H1 (cell line): ENCODE data around the gene TLNRD1. TPM values are rescaled to one million over a fixed set of nuclear protein-coding genes. Genes with fewer than 3 reads are reported as not detected.

Experiments used
- CTCF ChIA-PET: fragments of 300-600 bp; sonication (Branson Sonifier 250); formaldehyde crosslinking; loops from one replicate; lab custom pipeline; 2021; ENCODE audit not compliant: partially characterized antibody; lab: Charles Lee
- POLR2A ChIA-PET: fragments of 300-600 bp; sonication (Branson Sonifier 250); formaldehyde crosslinking; loops from one replicate; lab custom pipeline; 2021; ENCODE audit warnings: inconsistent platforms; ENCODE audit not compliant: partially characterized antibody; lab: Charles Lee
- DNase-seq, 2 experiments: peaks; one replicate each; pipeline versions ENCODE4 v3.0.0 to v3.0.0-alpha.2; 2010 to 2022; ENCODE audit warnings: low spot score in 2 of 2, low read depth in 1 of 2, mixed read lengths in 1 of 2
- FAIRE-seq: peaks from 2 replicates; lab custom pipeline; 2011; peaks lifted over from hg19 to GRCh38; lab: Jason Lieb, UNC
- H2AFZ ChIP-seq: 2 replicates; pipeline ENCODE4 v1.8.1; 2012; ENCODE audit warnings: low read length, inconsistent platforms
- H2AK5ac ChIP-seq: 2 replicates; pipeline ENCODE4 v1.6.1; 2013; ENCODE audit warnings: low read depth, low read length
- H2BK120ac ChIP-seq: replicated peaks from 2 replicates; pipeline ENCODE3; 2013; ENCODE audit warnings: low read depth, low read length, inconsistent platforms
- H2BK12ac ChIP-seq: 2 replicates; pipeline ENCODE4 v1.6.1; 2013; ENCODE audit warnings: low read depth, low read length
- H2BK15ac ChIP-seq: 2 replicates; pipeline ENCODE4 v1.6.1; 2013; ENCODE audit warnings: low read length
- H2BK20ac ChIP-seq: 2 replicates; pipeline ENCODE4 v1.6.1; 2013; ENCODE audit warnings: low read length
- H2BK5ac ChIP-seq: 2 replicates; pipeline ENCODE4 v1.6.1; 2013; ENCODE audit warnings: low read depth, low read length
- H3K14ac ChIP-seq: 2 replicates; pipeline ENCODE4 v1.6.1; 2013; ENCODE audit warnings: inconsistent platforms; ENCODE audit not compliant: insufficient read length
- H3K18ac ChIP-seq: 2 replicates; pipeline ENCODE4 v1.6.1; 2013; ENCODE audit warnings: low read length; ENCODE audit errors: extremely low read depth
- H3K23ac ChIP-seq: 2 replicates; pipeline ENCODE4 v1.6.1; 2013; ENCODE audit warnings: inconsistent platforms; ENCODE audit not compliant: insufficient read length
- H3K23me2 ChIP-seq: 2 replicates; pipeline ENCODE4 v1.6.1; 2013; ENCODE audit warnings: low read depth, low read length
- H3K27ac ChIP-seq: 2 replicates; pipeline ENCODE4 v1.6.1; 2011; ENCODE audit warnings: low read depth, low read length, inconsistent platforms
- H3K27me3 ChIP-seq, 4 experiments: replicated peaks in 1 of 4; 1 replicate in 1 of 4; 2 replicates in 3 of 4; pipeline versions ENCODE4 v1.6.1 to v1.8.1; 2011 to 2013; ENCODE audit warnings: low read length in 3 of 4, mild to moderate bottlenecking in 3 of 4, inconsistent platforms in 2 of 4, mixed read lengths in 2 of 4, moderate library complexity in 1 of 4; ENCODE audit not compliant: control insufficient read depth in 3 of 4, insufficient read depth in 3 of 4; ENCODE audit errors: extremely low read depth in 1 of 4
- H3K36me3 ChIP-seq, 4 experiments: 2 replicates each; pipeline versions ENCODE4 v1.6.1 to v1.8.1; 2011 to 2013; ENCODE audit warnings: mild to moderate bottlenecking in 4 of 4, low read length in 3 of 4, moderate library complexity in 2 of 4, control low read depth in 1 of 4, inconsistent platforms in 1 of 4; ENCODE audit not compliant: insufficient read depth in 4 of 4, control insufficient read depth in 2 of 4
- H3K4ac ChIP-seq: replicated peaks from 2 replicates; pipeline ENCODE3; 2013; ENCODE audit warnings: low read length, low read depth, mixed read lengths, inconsistent platforms; ENCODE audit not compliant: insufficient read length
- H3K4me1 ChIP-seq, 4 experiments: replicated peaks in 1 of 4; 1 replicate in 1 of 4; 2 replicates in 3 of 4; pipeline versions ENCODE4 v1.6.1 to v1.8.1; 2011 to 2013; ENCODE audit warnings: low read length in 3 of 4, inconsistent platforms in 2 of 4, mixed read lengths in 1 of 4; ENCODE audit not compliant: insufficient read depth in 4 of 4, control insufficient read depth in 3 of 4
- H3K4me2 ChIP-seq, 2 experiments: 2 replicates each; pipeline versions ENCODE4 v1.6.1 to v1.8.1; 2011 to 2013; ENCODE audit warnings: low read depth in 2 of 2, low read length in 2 of 2, control low read depth in 1 of 2, inconsistent platforms in 1 of 2, mild to moderate bottlenecking in 1 of 2; ENCODE audit not compliant: insufficient read depth in 1 of 2
- H3K4me3 ChIP-seq, 4 experiments: fragments of 200-600, 300-600 bp in 1 of 4; sonication (generic), shearing (Covaris generic), sonication (Bioruptor Twin) in 1 of 4; 2 replicates each; pipeline versions ENCODE4 v1.5.1 to v1.8.1; 2011 to 2016; ENCODE audit warnings: low read length in 4 of 4, low read depth in 3 of 4, control low read depth in 2 of 4, inconsistent platforms in 2 of 4, mild to moderate bottlenecking in 2 of 4, mixed read lengths in 1 of 4, moderate library complexity in 1 of 4; ENCODE audit not compliant: insufficient read depth in 2 of 4; ENCODE audit errors: extremely low read depth in 1 of 4
- H3K56ac ChIP-seq: replicated peaks from 2 replicates; pipeline ENCODE3; 2013; ENCODE audit warnings: low read depth, mild to moderate bottlenecking, mixed read lengths, low read length, inconsistent platforms; ENCODE audit not compliant: insufficient read length
- H3K79me1 ChIP-seq: 2 replicates; pipeline ENCODE4 v1.6.1; 2013; ENCODE audit warnings: low read depth, low read length, control low read depth
- H3K79me2 ChIP-seq, 2 experiments: 2 replicates each; pipeline versions ENCODE4 v1.6.1 to v1.8.1; 2012 to 2013; ENCODE audit warnings: low read length in 2 of 2, mild to moderate bottlenecking in 2 of 2, inconsistent platforms in 1 of 2; ENCODE audit not compliant: insufficient read depth in 2 of 2, control insufficient read depth in 1 of 2
- H3K9ac ChIP-seq, 4 experiments: replicated peaks in 1 of 4; 1 replicate in 1 of 4; 2 replicates in 3 of 4; pipeline versions ENCODE4 v1.6.1 to v1.8.1; 2011 to 2013; ENCODE audit warnings: low read depth in 3 of 4, low read length in 3 of 4, control low read depth in 2 of 4, mild to moderate bottlenecking in 2 of 4, moderate library complexity in 2 of 4, inconsistent platforms in 1 of 4; ENCODE audit errors: extremely low read depth in 1 of 4
- H3K9me3 ChIP-seq, 2 experiments: 2 replicates each; pipeline versions ENCODE4 v1.6.1 to v1.8.1; 2012 to 2013; ENCODE audit warnings: mild to moderate bottlenecking in 2 of 2, moderate library complexity in 2 of 2, control low read depth in 1 of 2, inconsistent platforms in 1 of 2, low read depth in 1 of 2, low read length in 1 of 2, mixed read lengths in 1 of 2; ENCODE audit not compliant: insufficient read depth in 2 of 2
- H4K20me1 ChIP-seq, 2 experiments: replicated peaks in 1 of 2; 2 replicates each; pipeline versions ENCODE3 to v1.8.1; 2011 to 2013; ENCODE audit warnings: inconsistent platforms in 2 of 2, low read length in 2 of 2, mild to moderate bottlenecking in 1 of 2; ENCODE audit not compliant: insufficient read depth in 2 of 2, control insufficient read depth in 1 of 2
- H4K5ac ChIP-seq: 2 replicates; pipeline ENCODE4 v1.6.1; 2013; ENCODE audit warnings: low read length, low read depth, mixed read lengths, inconsistent platforms; ENCODE audit not compliant: insufficient read length
- H4K8ac ChIP-seq: 2 replicates; pipeline ENCODE4 v1.8.0; 2013; ENCODE audit warnings: mild to moderate bottlenecking, moderate library complexity, low read length, inconsistent platforms; ENCODE audit not compliant: insufficient read depth; ENCODE audit errors: extremely low read depth
- H4K91ac ChIP-seq: replicated peaks from 2 replicates; pipeline ENCODE3; 2013; ENCODE audit warnings: low read length, mixed read lengths, inconsistent platforms; ENCODE audit not compliant: insufficient read length
- CHD2 ChIP-seq: IDR thresholded peaks from 2 replicates; pipeline ENCODE4 v1.6.1; 2012; ENCODE audit warnings: low read length, improper control_type of control experiment
- CREB1 ChIP-seq: IDR thresholded peaks from 2 replicates; pipeline ENCODE4 v1.6.1; 2012; ENCODE audit warnings: inconsistent platforms
- E2F6 ChIP-seq: IDR thresholded peaks from 2 replicates; pipeline ENCODE4 v1.6.1; 2012; ENCODE audit warnings: inconsistent platforms
- MAX ChIP-seq: IDR thresholded peaks from 2 replicates; pipeline ENCODE4 v1.6.1; 2012; ENCODE audit warnings: inconsistent platforms
- RBBP5 ChIP-seq: IDR thresholded peaks from 2 replicates; pipeline ENCODE4 v1.7.1; 2012; ENCODE audit warnings: low read depth, mild to moderate bottlenecking, inconsistent platforms, low read length, moderate library complexity, borderline replicate concordance
- RNF2 ChIP-seq: fragments of 200-900, 300-1000 bp; sonication (generic); IDR thresholded peaks from 2 replicates; pipeline ENCODE4 v1.7.1; 2016; ENCODE audit warnings: borderline replicate concordance, low read depth, mild to moderate bottlenecking, antibody characterized with exemption, low read length; ENCODE audit not compliant: poor library complexity, severe bottlenecking; ENCODE audit errors: missing control alignments
- SIN3A ChIP-seq, 2 experiments: IDR thresholded peaks in 1 of 2; conservative IDR thresholded peaks in 1 of 2; 2 replicates each; pipeline ENCODE4 v1.6.1; 2011 to 2012; ENCODE audit warnings: low read length in 2 of 2, improper control_type of control experiment in 1 of 2, low read depth in 1 of 2, mild to moderate bottlenecking in 1 of 2
- TAF1 ChIP-seq: IDR thresholded peaks from 2 replicates; pipeline ENCODE4 v1.6.1; 2011; ENCODE audit warnings: mild to moderate bottlenecking, low read depth, low read length
- WGBS, 2 experiments: shearing (Covaris generic) in 1 of 2; methylation state at CpG; one replicate each; pipeline versions ENCODE4 v1.1.6 to v1.1.7; 2013 to 2015; ENCODE audit warnings: low lambda C conversion rate in 2 of 2, mixed read lengths in 2 of 2, inconsistent platforms in 1 of 2, low coverage in 1 of 2, missing lambda C conversion rate in 1 of 2; ENCODE audit not compliant: insufficient replicate concordance in 2 of 2, insufficient coverage in 1 of 2, insufficient read length in 1 of 2; ENCODE audit errors: extremely low coverage in 1 of 2, missing lambda C conversion rate in 1 of 2; 5-methylcytosine and 5-hydroxymethylcytosine counted together
- polyA plus RNA-seq, 7 experiments: library from polyadenylated mRNA; depleted of rRNA in 3 of 7; stranded (reverse) in 5 of 7; unstranded in 2 of 7; fragments of >200 nt in 5 of 7; fragments of 200-250 nt in 2 of 7; gene quantifications; 1 replicate in 5 of 7; 2 replicates in 1 of 7; 4 replicates in 1 of 7; pipeline versions ENCODE4 v1.2.1 to v1.2.3, GENCODE V29; 2011 to 2013; ENCODE audit warnings: missing spikeins in 2 of 7, mixed read lengths in 2 of 7
- total RNA-seq: library from RNA; stranded (reverse); fragmentation: NEBNext Ultra II Directional; extraction: Animal tissue kit (Norgen Biotek cat#: 25700); gene quantifications from 2 replicates; pipeline ENCODE4 v1.2.1, GENCODE V29; 2021

TLNRD1 gene
- total and polyA plus RNA-seq, 2 of the 8 experiments (the other 6 are each of a cell fraction or from before 2014, with no cell fraction given): 12.2 to 20.5 TPM

- peaks cover 2 to 8% of the 10 kb centered on the region in 2 experiments for H4K20me1 ChIP-seq
- POLR2A ChIA-PET: interaction anchor here (0.8 to 2.9 kb wide), 11 partner anchors 9 to 265 kb away, joined by 3 to 8 read pairs (median 5); no protein-coding TSS in a partner anchor
- no peaks in the 10 kb centered on the region; a peak in 1 of 4 replicates for H3K9me3 ChIP-seq
- H4K5ac ChIP-seq: peak overlapping the region; percentile 47
- FAIRE-seq (no peak), DNase-seq (peak in 1 of 2 experiments; percentile 75)
- CTCF ChIA-PET: interaction anchor here (1.2 to 1.8 kb wide), 5 partner anchors 20 to 265 kb away, joined by 3 to 12 read pairs (median 3); partner anchors contain the start of gene CEMIP
- no peak overlapping the region for H4K91ac ChIP-seq
- H3K9ac ChIP-seq: peak overlapping the region; percentile 73 to 97 (median 80)
- WGBS, 2 experiments: 2% methylated on average over 43 of the region's 110 CpGs; no CpG with 5 or more reads in 1 of the 2 experiments
- no peak overlapping the region for H3K4ac ChIP-seq
- H2BK20ac ChIP-seq: no peak overlapping the region
- no peak overlapping the region; the same call in 1 of the 2 replicates for H2BK5ac ChIP-seq
- H3K79me1 ChIP-seq: peaks cover 2% of the 10 kb centered on the region; the same call in 1 of the 2 replicates
- no peak overlapping the region; the same call in 1 of the 2 replicates for H2AFZ ChIP-seq
- H2BK15ac ChIP-seq: no peak overlapping the region
- H4K8ac ChIP-seq: peak overlapping the region; percentile 88
- H2AK5ac ChIP-seq: no peak overlapping the region
- H3K4me1 ChIP-seq: peaks cover 0 to 8% (median 5%) of the 10 kb centered on the region in 4 experiments; a peak in 4 of 7 replicates
- H3K4me3 ChIP-seq: peak overlapping the region; percentile 70 to 90 (median 81)
- peaks cover 0 to 12% (median 9%) of the 10 kb centered on the region in 4 experiments; a peak in 5 of 7 replicates for H3K27me3 ChIP-seq
- no peak overlapping the region for H3K56ac ChIP-seq
- 0 out of 2 replicates have a peak, but pooled peaks have one; percentile 47 for TF ChIP-seq RBBP5
- no peak for TF ChIP-seq CHD2
- peak; percentile 31; the same call in 1 of the 2 replicates for TF ChIP-seq TAF1
- no peak for TF ChIP-seq SIN3A (conservative IDR thresholded peaks at IDR 0.05 in 1 of 2, IDR thresholded peaks at IDR 0.05 in 1 of 2; ENCODE audit: low read depth in 1 of 2, low read length in 2 of 2)
- peak; percentile 78 for TF ChIP-seq E2F6
- peak; percentile 33; the same call in 1 of the 2 replicates for TF ChIP-seq CREB1
- no peak for TF ChIP-seq RNF2
- peak; percentile 92 for TF ChIP-seq MAX
- H3K18ac ChIP-seq: no peak overlapping the region
- H3K14ac ChIP-seq: no peak overlapping the region
- H2BK120ac ChIP-seq: no peak overlapping the region
- H3K4me2 ChIP-seq: peak overlapping the region; percentile 76 to 80
- no peaks in the 10 kb centered on the region for H3K79me2 ChIP-seq
- H3K23ac ChIP-seq: no peak overlapping the region
- peaks cover 17% of the 10 kb centered on the region; the same call in 1 of the 2 replicates for H3K23me2 ChIP-seq
- H2BK12ac ChIP-seq: no peak overlapping the region
- H3K36me3 ChIP-seq: no peaks in the 10 kb centered on the region; a peak in 1 of 8 replicates
- H3K27ac ChIP-seq: peak overlapping the region; percentile 62; the same call in 1 of the 2 replicates
Observed at GRCh38 chr15:81001152-81002008, 657 bp downstream of the TLNRD1 start.
